ENCODE measurements around the gene DLX3. TPM values are rescaled to one million over a fixed set of nuclear protein-coding genes. Genes with fewer than 3 reads are reported as not detected.
"Not testable (repeated sequence)": the region's sequence is repeated elsewhere in the genome, so short reads cannot be mapped to it uniquely, and the experiment has no call there.

The DLX3 gene
- total RNA-seq: 1.7 TPM

DNA sequence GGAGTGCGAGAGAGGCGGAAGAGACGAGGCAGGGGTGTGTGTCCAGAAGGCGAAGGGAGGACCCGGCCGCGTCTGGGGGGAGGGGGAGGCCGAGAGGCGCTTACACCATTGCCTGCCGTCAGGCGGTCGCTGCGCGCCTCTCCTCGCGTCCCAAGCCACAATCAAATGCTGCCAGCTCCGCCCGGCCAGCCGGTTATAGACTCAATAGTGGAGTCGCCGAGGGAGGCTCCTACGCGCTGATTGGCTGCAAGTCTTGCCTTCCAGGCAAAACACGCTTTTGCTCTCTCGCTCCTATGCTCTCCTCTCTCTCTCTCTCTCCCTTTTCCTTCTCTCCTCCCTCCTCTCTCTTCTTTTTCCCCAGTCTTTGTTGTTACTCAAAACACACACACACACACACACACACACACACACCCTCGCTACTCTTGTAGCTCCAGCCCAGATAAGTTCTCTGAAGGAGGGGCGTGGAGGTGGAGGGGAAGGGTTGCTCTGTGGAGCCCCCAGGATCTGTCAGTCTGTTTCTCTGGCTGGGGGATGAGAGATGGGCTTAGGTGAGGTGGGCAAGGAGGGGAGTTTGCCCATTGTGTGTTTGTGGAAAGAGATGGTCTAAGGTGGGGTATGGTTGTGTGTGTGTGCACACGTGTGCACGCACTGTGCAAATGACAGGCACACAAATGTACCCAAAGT, at the start of gene DLX3:
Gene DLX3 (minus strand): TSS at position 170 of the 684 bp plus-strand sequence. CDS start 226 bp downstream, outside the sequence.
- H3K4me1 ChIP-seq: peaks cover 34% of the 10 kb centered on the region
- peak within 1 kb of the TSS; percentile 39 to 48 for H3K4me3 ChIP-seq
- TF ChIP-seq POLR2AphosphoS5 (IDR thresholded peaks at IDR 0.05; ENCODE audit: insufficient read depth in 1 of 2, low read depth in 1 of 2) (peak in 1 of 2 donors; percentile 67), CTCF (IDR thresholded peaks at IDR 0.05) (no peak), POLR2A (IDR thresholded peaks at IDR 0.05) (peak in 1 of 2 donors; percentile 24)
- H3K27me3 ChIP-seq: no peaks in the 10 kb centered on the region
- H3K27ac ChIP-seq: peak within 1 kb of the TSS; percentile 4
- no peaks in the 10 kb centered on the region for H3K36me3 ChIP-seq
- intact Hi-C loops (cut with DNase I): loop anchor here (5.0 to 10.0 kb wide), 3 partner anchors 133 to 440 kb away; no protein-coding TSS in a partner anchor
- no peak for DNase-seq (ENCODE audit: extremely low spot score in 2 of 2)
- no peaks in the 10 kb centered on the region for H3K9me3 ChIP-seq

DNA sequence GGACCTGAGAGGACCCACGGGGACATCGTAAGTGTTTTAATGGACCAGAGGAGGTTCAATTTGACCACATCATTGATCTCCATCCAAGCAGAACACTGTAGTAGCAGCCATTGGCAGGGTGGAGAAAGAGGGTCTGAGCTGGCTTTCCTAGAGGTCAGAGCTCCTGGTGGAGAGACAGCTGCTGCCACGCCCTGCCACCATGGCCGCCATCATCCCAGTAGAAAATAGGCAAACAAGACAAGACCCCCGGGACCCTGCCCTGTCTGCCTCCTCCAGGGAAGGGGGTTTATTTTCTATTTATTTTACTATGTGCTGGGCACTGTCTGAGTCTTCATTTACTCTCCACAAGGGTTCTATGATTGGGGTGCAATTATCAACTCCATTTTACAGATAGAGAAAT, 49.5 kb upstream of the DLX3 start:
- no peaks in the 10 kb centered on the region for H3K27me3 ChIP-seq
- no peak for TF ChIP-seq POLR2AphosphoS5 (IDR thresholded peaks at IDR 0.05; ENCODE audit: insufficient read depth in 1 of 2, low read depth in 1 of 2)
- peaks cover 5% of the 10 kb centered on the region for H3K4me1 ChIP-seq
- DNase-seq (ENCODE audit: extremely low spot score in 2 of 2): no peak
- H3K4me3 ChIP-seq: no peak overlapping the region
- intact Hi-C loops (cut with DNase I): no loop called here
- no peaks in the 10 kb centered on the region for H3K36me3 ChIP-seq
- H3K9me3 ChIP-seq: no peaks in the 10 kb centered on the region
- H3K27ac ChIP-seq: no peak overlapping the region

DNA sequence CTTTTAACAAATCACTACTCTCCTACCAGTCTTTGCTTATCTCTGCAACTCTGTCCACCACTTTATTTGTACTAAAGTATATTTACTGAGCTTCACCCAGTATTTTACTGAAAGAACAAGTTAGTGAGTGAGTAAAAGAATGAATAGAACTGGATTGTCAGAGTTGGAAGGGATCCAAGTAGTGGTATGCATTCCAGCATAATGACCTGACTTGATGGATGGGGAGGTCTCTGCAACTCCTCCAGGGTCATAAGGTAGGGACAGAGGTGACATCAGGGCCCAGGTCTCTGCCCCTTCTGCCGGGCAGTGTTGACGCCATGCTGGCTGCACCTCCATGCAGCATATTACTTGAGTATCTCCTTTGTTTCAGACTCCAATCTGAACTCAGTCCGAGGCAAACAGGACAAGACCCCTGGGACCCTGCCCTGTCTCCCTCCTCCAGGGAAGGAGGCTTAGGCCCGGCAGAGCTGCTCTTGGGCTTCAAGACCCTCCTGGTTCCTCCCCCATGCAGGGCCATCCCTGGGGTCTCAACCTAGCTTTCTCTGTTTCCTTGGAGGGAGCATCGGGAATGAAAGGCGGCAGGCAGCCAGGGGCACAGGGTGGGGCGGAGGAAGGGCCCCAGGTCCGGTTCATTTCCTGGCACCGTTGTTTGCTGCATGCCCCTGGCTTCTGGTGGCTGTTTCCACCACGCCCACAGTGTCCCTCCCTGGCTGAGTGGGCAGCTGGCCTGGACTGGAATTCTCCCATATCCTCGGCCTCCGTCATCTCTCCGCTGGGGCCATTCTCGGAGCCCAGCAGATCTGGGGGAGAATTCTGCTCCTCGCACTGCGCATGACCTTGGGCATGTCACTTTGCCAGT, 48.5 kb upstream of the DLX3 start:
- peak; percentile 20 to 44 for TF ChIP-seq POLR2AphosphoS5 (IDR thresholded peaks at IDR 0.05; ENCODE audit: insufficient read depth in 1 of 2, low read depth in 1 of 2)
- no peak for TF ChIP-seq POLR2A (IDR thresholded peaks at IDR 0.05)
- Histone ChIP-seq H3K36me3 (no peaks in the 10 kb centered on the region), H3K4me1 (peaks cover 5% of the 10 kb centered on the region), H3K9me3 (no peaks in the 10 kb centered on the region), H3K27me3 (no peaks in the 10 kb centered on the region), H3K27ac (no peak overlapping the region), H3K4me3 (no peak overlapping the region)
- DNase-seq (ENCODE audit: extremely low spot score in 2 of 2): no peak
- intact Hi-C loops (cut with DNase I): no loop called here

- Histone ChIP-seq H3K4me1 (peaks cover 16% of the 10 kb centered on the region), H3K27ac (no peak overlapping the region)
- intact Hi-C loops (cut with DNase I): no loop called here
These were observed 47.2 kb upstream of the DLX3 start for GRCh38 chr17:50042211-50042610.

DNA sequence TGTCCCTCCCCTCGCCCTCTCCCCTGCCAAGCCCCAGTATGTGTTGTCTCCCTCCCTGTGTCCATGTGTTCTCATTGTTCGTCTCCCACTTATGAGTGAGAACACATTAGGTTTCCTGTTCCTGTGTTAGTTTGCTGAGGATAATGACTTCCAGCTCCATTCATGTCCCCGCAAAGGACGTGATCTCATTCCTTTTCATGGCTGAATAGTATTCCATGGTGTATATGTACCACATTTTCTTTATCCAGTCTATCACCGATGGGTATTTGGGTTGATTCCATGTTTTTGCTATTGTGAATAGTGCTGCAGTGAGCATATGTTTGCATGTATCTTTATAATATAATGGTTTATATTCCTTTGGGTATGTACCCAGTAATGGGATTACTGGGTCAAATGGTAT, 45.5 kb upstream of the DLX3 start:
- DNase-seq (ENCODE audit: extremely low spot score in 2 of 2); H3K4me3 ChIP-seq; H3K36me3 ChIP-seq; H3K27me3 ChIP-seq; intact Hi-C loops (cut with DNase I); H3K27ac ChIP-seq; H3K9me3 ChIP-seq: not testable (repeated sequence)
- peaks cover 21% of the 10 kb centered on the region for H3K4me1 ChIP-seq

More at GRCh38 chr17:50042211-50042610, 47.2 kb upstream of the DLX3 start:
- Histone ChIP-seq H3K27me3 (no peaks in the 10 kb centered on the region), H3K36me3 (no peaks in the 10 kb centered on the region), H3K4me3 (no peak overlapping the region), H3K9me3 (no peaks in the 10 kb centered on the region)
- TF ChIP-seq CTCF (IDR thresholded peaks at IDR 0.05): no peak
- no peak for TF ChIP-seq POLR2AphosphoS5 (IDR thresholded peaks at IDR 0.05; ENCODE audit: insufficient read depth in 1 of 2, low read depth in 1 of 2)
- no peak for TF ChIP-seq POLR2A (IDR thresholded peaks at IDR 0.05)
- DNase-seq (ENCODE audit: extremely low spot score in 2 of 2): no peak

DNA sequence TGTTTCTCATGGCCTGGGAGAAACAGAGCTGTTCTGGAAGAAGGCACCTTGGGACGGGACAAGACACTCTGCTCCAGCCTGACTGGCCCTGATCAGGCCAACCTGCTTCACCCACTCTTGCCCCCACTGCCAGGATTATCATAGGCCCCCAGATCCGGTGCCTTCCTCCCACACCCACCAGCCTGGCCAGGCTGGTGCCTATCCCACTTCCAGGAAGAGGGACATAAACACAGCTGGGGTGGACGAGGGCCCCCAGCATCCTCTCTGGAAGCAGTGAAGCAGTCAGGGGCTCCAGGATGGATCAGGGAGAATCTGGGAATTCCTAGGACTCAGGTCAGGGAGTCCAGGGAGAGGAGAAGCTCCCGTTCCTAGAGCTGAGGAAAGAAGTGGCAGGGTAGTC, 44.0 kb upstream of the DLX3 start:
- Histone ChIP-seq H3K9me3 (no peaks in the 10 kb centered on the region), H3K4me3 (no peak overlapping the region), H3K36me3 (no peaks in the 10 kb centered on the region), H3K27ac (no peak overlapping the region), H3K4me1 (peaks cover 21% of the 10 kb centered on the region), H3K27me3 (no peaks in the 10 kb centered on the region)
- no peak for DNase-seq (ENCODE audit: extremely low spot score in 2 of 2)
- TF ChIP-seq POLR2AphosphoS5 (IDR thresholded peaks at IDR 0.05; ENCODE audit: insufficient read depth in 1 of 2, low read depth in 1 of 2): no peak
- TF ChIP-seq CTCF (IDR thresholded peaks at IDR 0.05): no peak
- intact Hi-C loops (cut with DNase I): no loop called here
